H1 (cell line): ENCODE data around the gene GPT2. TPM values are rescaled to one million over a fixed set of nuclear protein-coding genes. Genes with fewer than 3 reads are reported as not detected.
A peak's percentile ranks its signal among the peaks of the same experiment; 100 is the strongest.

Experiments used
- CTCF ChIA-PET: fragments of 300-600 bp; sonication (Branson Sonifier 250); formaldehyde crosslinking; loops from one replicate; lab custom pipeline; 2021; ENCODE audit not compliant: partially characterized antibody; lab: Charles Lee
- POLR2A ChIA-PET: fragments of 300-600 bp; sonication (Branson Sonifier 250); formaldehyde crosslinking; loops from one replicate; lab custom pipeline; 2021; ENCODE audit warnings: inconsistent platforms; ENCODE audit not compliant: partially characterized antibody; lab: Charles Lee
- DNase-seq, 2 experiments: peaks; one replicate each; pipeline versions ENCODE4 v3.0.0 to v3.0.0-alpha.2; 2010 to 2022; ENCODE audit warnings: low spot score in 2 of 2, low read depth in 1 of 2, mixed read lengths in 1 of 2
- FAIRE-seq: peaks from 2 replicates; lab custom pipeline; 2011; peaks lifted over from hg19 to GRCh38; lab: Jason Lieb, UNC
- H2AFZ ChIP-seq: 2 replicates; pipeline ENCODE4 v1.8.1; 2012; ENCODE audit warnings: low read length, inconsistent platforms
- H2AK5ac ChIP-seq: 2 replicates; pipeline ENCODE4 v1.6.1; 2013; ENCODE audit warnings: low read depth, low read length
- H2BK120ac ChIP-seq: replicated peaks from 2 replicates; pipeline ENCODE3; 2013; ENCODE audit warnings: low read depth, low read length, inconsistent platforms
- H2BK12ac ChIP-seq: 2 replicates; pipeline ENCODE4 v1.6.1; 2013; ENCODE audit warnings: low read depth, low read length
- H2BK15ac ChIP-seq: 2 replicates; pipeline ENCODE4 v1.6.1; 2013; ENCODE audit warnings: low read length
- H2BK20ac ChIP-seq: 2 replicates; pipeline ENCODE4 v1.6.1; 2013; ENCODE audit warnings: low read length
- H2BK5ac ChIP-seq: 2 replicates; pipeline ENCODE4 v1.6.1; 2013; ENCODE audit warnings: low read depth, low read length
- H3K14ac ChIP-seq: 2 replicates; pipeline ENCODE4 v1.6.1; 2013; ENCODE audit warnings: inconsistent platforms; ENCODE audit not compliant: insufficient read length
- H3K18ac ChIP-seq: 2 replicates; pipeline ENCODE4 v1.6.1; 2013; ENCODE audit warnings: low read length; ENCODE audit errors: extremely low read depth
- H3K23ac ChIP-seq: 2 replicates; pipeline ENCODE4 v1.6.1; 2013; ENCODE audit warnings: inconsistent platforms; ENCODE audit not compliant: insufficient read length
- H3K23me2 ChIP-seq: 2 replicates; pipeline ENCODE4 v1.6.1; 2013; ENCODE audit warnings: low read depth, low read length
- H3K27ac ChIP-seq: 2 replicates; pipeline ENCODE4 v1.6.1; 2011; ENCODE audit warnings: low read depth, low read length, inconsistent platforms
- H3K27me3 ChIP-seq, 4 experiments: replicated peaks in 1 of 4; 1 replicate in 1 of 4; 2 replicates in 3 of 4; pipeline versions ENCODE4 v1.6.1 to v1.8.1; 2011 to 2013; ENCODE audit warnings: low read length in 3 of 4, mild to moderate bottlenecking in 3 of 4, inconsistent platforms in 2 of 4, mixed read lengths in 2 of 4, moderate library complexity in 1 of 4; ENCODE audit not compliant: control insufficient read depth in 3 of 4, insufficient read depth in 3 of 4; ENCODE audit errors: extremely low read depth in 1 of 4
- H3K36me3 ChIP-seq, 4 experiments: 2 replicates each; pipeline versions ENCODE4 v1.6.1 to v1.8.1; 2011 to 2013; ENCODE audit warnings: mild to moderate bottlenecking in 4 of 4, low read length in 3 of 4, moderate library complexity in 2 of 4, control low read depth in 1 of 4, inconsistent platforms in 1 of 4; ENCODE audit not compliant: insufficient read depth in 4 of 4, control insufficient read depth in 2 of 4
- H3K4ac ChIP-seq: replicated peaks from 2 replicates; pipeline ENCODE3; 2013; ENCODE audit warnings: low read length, low read depth, mixed read lengths, inconsistent platforms; ENCODE audit not compliant: insufficient read length
- H3K4me1 ChIP-seq, 4 experiments: replicated peaks in 1 of 4; 1 replicate in 1 of 4; 2 replicates in 3 of 4; pipeline versions ENCODE4 v1.6.1 to v1.8.1; 2011 to 2013; ENCODE audit warnings: low read length in 3 of 4, inconsistent platforms in 2 of 4, mixed read lengths in 1 of 4; ENCODE audit not compliant: insufficient read depth in 4 of 4, control insufficient read depth in 3 of 4
- H3K4me2 ChIP-seq, 2 experiments: 2 replicates each; pipeline versions ENCODE4 v1.6.1 to v1.8.1; 2011 to 2013; ENCODE audit warnings: low read depth in 2 of 2, low read length in 2 of 2, control low read depth in 1 of 2, inconsistent platforms in 1 of 2, mild to moderate bottlenecking in 1 of 2; ENCODE audit not compliant: insufficient read depth in 1 of 2
- H3K4me3 ChIP-seq, 4 experiments: fragments of 200-600, 300-600 bp in 1 of 4; sonication (generic), shearing (Covaris generic), sonication (Bioruptor Twin) in 1 of 4; 2 replicates each; pipeline versions ENCODE4 v1.5.1 to v1.8.1; 2011 to 2016; ENCODE audit warnings: low read length in 4 of 4, low read depth in 3 of 4, control low read depth in 2 of 4, inconsistent platforms in 2 of 4, mild to moderate bottlenecking in 2 of 4, mixed read lengths in 1 of 4, moderate library complexity in 1 of 4; ENCODE audit not compliant: insufficient read depth in 2 of 4; ENCODE audit errors: extremely low read depth in 1 of 4
- H3K56ac ChIP-seq: replicated peaks from 2 replicates; pipeline ENCODE3; 2013; ENCODE audit warnings: low read depth, mild to moderate bottlenecking, mixed read lengths, low read length, inconsistent platforms; ENCODE audit not compliant: insufficient read length
- H3K79me1 ChIP-seq: 2 replicates; pipeline ENCODE4 v1.6.1; 2013; ENCODE audit warnings: low read depth, low read length, control low read depth
- H3K79me2 ChIP-seq, 2 experiments: 2 replicates each; pipeline versions ENCODE4 v1.6.1 to v1.8.1; 2012 to 2013; ENCODE audit warnings: low read length in 2 of 2, mild to moderate bottlenecking in 2 of 2, inconsistent platforms in 1 of 2; ENCODE audit not compliant: insufficient read depth in 2 of 2, control insufficient read depth in 1 of 2
- H3K9ac ChIP-seq, 4 experiments: replicated peaks in 1 of 4; 1 replicate in 1 of 4; 2 replicates in 3 of 4; pipeline versions ENCODE4 v1.6.1 to v1.8.1; 2011 to 2013; ENCODE audit warnings: low read depth in 3 of 4, low read length in 3 of 4, control low read depth in 2 of 4, mild to moderate bottlenecking in 2 of 4, moderate library complexity in 2 of 4, inconsistent platforms in 1 of 4; ENCODE audit errors: extremely low read depth in 1 of 4
- H3K9me3 ChIP-seq, 2 experiments: 2 replicates each; pipeline versions ENCODE4 v1.6.1 to v1.8.1; 2012 to 2013; ENCODE audit warnings: mild to moderate bottlenecking in 2 of 2, moderate library complexity in 2 of 2, control low read depth in 1 of 2, inconsistent platforms in 1 of 2, low read depth in 1 of 2, low read length in 1 of 2, mixed read lengths in 1 of 2; ENCODE audit not compliant: insufficient read depth in 2 of 2
- H4K20me1 ChIP-seq, 2 experiments: replicated peaks in 1 of 2; 2 replicates each; pipeline versions ENCODE3 to v1.8.1; 2011 to 2013; ENCODE audit warnings: inconsistent platforms in 2 of 2, low read length in 2 of 2, mild to moderate bottlenecking in 1 of 2; ENCODE audit not compliant: insufficient read depth in 2 of 2, control insufficient read depth in 1 of 2
- H4K5ac ChIP-seq: 2 replicates; pipeline ENCODE4 v1.6.1; 2013; ENCODE audit warnings: low read length, low read depth, mixed read lengths, inconsistent platforms; ENCODE audit not compliant: insufficient read length
- H4K8ac ChIP-seq: 2 replicates; pipeline ENCODE4 v1.8.0; 2013; ENCODE audit warnings: mild to moderate bottlenecking, moderate library complexity, low read length, inconsistent platforms; ENCODE audit not compliant: insufficient read depth; ENCODE audit errors: extremely low read depth
- H4K91ac ChIP-seq: replicated peaks from 2 replicates; pipeline ENCODE3; 2013; ENCODE audit warnings: low read length, mixed read lengths, inconsistent platforms; ENCODE audit not compliant: insufficient read length
- PHF8 ChIP-seq: fragments of 200-600 bp; sonication (generic); conservative IDR thresholded peaks from 2 replicates; pipeline ENCODE4 v1.7.1; 2012; ENCODE audit warnings: low read depth, mild to moderate bottlenecking, inconsistent platforms, low read length, moderate library complexity
- SIN3A ChIP-seq, 2 experiments: IDR thresholded peaks in 1 of 2; conservative IDR thresholded peaks in 1 of 2; 2 replicates each; pipeline ENCODE4 v1.6.1; 2011 to 2012; ENCODE audit warnings: low read length in 2 of 2, improper control_type of control experiment in 1 of 2, low read depth in 1 of 2, mild to moderate bottlenecking in 1 of 2
- WGBS, 2 experiments: shearing (Covaris generic) in 1 of 2; methylation state at CpG; one replicate each; pipeline versions ENCODE4 v1.1.6 to v1.1.7; 2013 to 2015; ENCODE audit warnings: low lambda C conversion rate in 2 of 2, mixed read lengths in 2 of 2, inconsistent platforms in 1 of 2, low coverage in 1 of 2, missing lambda C conversion rate in 1 of 2; ENCODE audit not compliant: insufficient replicate concordance in 2 of 2, insufficient coverage in 1 of 2, insufficient read length in 1 of 2; ENCODE audit errors: extremely low coverage in 1 of 2, missing lambda C conversion rate in 1 of 2; 5-methylcytosine and 5-hydroxymethylcytosine counted together
- polyA plus RNA-seq, 7 experiments: library from polyadenylated mRNA; depleted of rRNA in 3 of 7; stranded (reverse) in 5 of 7; unstranded in 2 of 7; fragments of >200 nt in 5 of 7; fragments of 200-250 nt in 2 of 7; gene quantifications; 1 replicate in 5 of 7; 2 replicates in 1 of 7; 4 replicates in 1 of 7; pipeline versions ENCODE4 v1.2.1 to v1.2.3, GENCODE V29; 2011 to 2013; ENCODE audit warnings: missing spikeins in 2 of 7, mixed read lengths in 2 of 7
- total RNA-seq: library from RNA; stranded (reverse); fragmentation: NEBNext Ultra II Directional; extraction: Animal tissue kit (Norgen Biotek cat#: 25700); gene quantifications from 2 replicates; pipeline ENCODE4 v1.2.1, GENCODE V29; 2021
- TF ChIP-seq, protein P1 (sequence below): IDR thresholded peaks from 2 replicates; pipeline ENCODE4 v1.6.1; 2011; ENCODE audit warnings: low read length, improper control_type of control experiment

The GPT2 gene
- total and polyA plus RNA-seq, 2 of the 8 experiments (the other 6 are each of a cell fraction or from before 2014, with no cell fraction given) = 71.6 to 94.1 TPM

DNA sequence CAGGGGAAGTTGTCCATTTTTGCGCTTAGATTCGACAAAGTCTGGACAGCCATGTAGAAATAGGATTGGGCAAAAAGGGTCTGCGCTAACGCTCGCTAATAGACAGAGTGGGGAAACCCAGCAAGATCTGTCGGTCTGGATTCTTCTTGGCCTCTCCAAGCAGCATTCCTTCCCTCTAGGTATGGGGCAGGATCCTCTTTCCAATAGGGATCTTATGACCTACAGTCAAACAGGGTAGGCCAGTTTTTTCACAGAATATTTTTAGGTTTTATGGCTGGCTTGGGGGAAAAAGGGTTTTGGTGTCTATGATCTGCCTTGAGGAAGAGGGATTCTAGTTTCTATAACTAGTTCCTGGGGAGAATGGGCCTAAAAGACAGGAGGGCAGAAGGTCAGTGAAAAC is 26.0 kb upstream of the GPT2 start:
- no peak overlapping the region for H4K5ac ChIP-seq
- H2BK15ac ChIP-seq = no peak overlapping the region
- H3K23ac ChIP-seq = no peak overlapping the region
- H2BK5ac ChIP-seq = no peak overlapping the region
- no peak overlapping the region for H3K9ac ChIP-seq
- no peak for FAIRE-seq
- H2BK12ac ChIP-seq = no peak overlapping the region
- ChIA-PET CTCF (interaction anchor here (0.6 to 4.7 kb wide), 17 partner anchors 8 to 281 kb away, joined by 3 to 51 read pairs (median 4); partner anchors contain the start of gene GPT2), POLR2A (interaction anchor here (0.6 to 13.3 kb wide), 8 partner anchors 9 to 71 kb away, joined by 4 to 150 read pairs (median 5); partner anchors contain the start of gene GPT2)
- no peak overlapping the region for H3K14ac ChIP-seq
- H3K9me3 ChIP-seq = no peaks in the 10 kb centered on the region
- no peak overlapping the region for H3K4me3 ChIP-seq
- no peak overlapping the region for H3K18ac ChIP-seq
- WGBS, 2 experiments = 92% methylated on average over 6 of the region's 6 CpGs; no CpG with 5 or more reads in 1 of the 2 experiments
- no peak overlapping the region for H3K27ac ChIP-seq
- peaks cover 0 to 4% (median 0%) of the 10 kb centered on the region in 4 experiments; a peak in 4 of 7 replicates for H3K4me1 ChIP-seq
- no peaks in the 10 kb centered on the region for H3K23me2 ChIP-seq
- no peak overlapping the region for H4K91ac ChIP-seq
- no peak overlapping the region for H2BK20ac ChIP-seq
- no peaks in the 10 kb centered on the region for H3K79me1 ChIP-seq
- H3K4me2 ChIP-seq = no peak overlapping the region
- no peak overlapping the region for H2AK5ac ChIP-seq
- H3K56ac ChIP-seq = no peak overlapping the region
- H4K20me1 ChIP-seq = no peaks in the 10 kb centered on the region
- no peak overlapping the region for H4K8ac ChIP-seq
- peak overlapping the region; percentile 10; the same call in 1 of the 2 replicates for H2AFZ ChIP-seq
- H3K79me2 ChIP-seq = no peaks in the 10 kb centered on the region
- no peak overlapping the region for H2BK120ac ChIP-seq
- H3K36me3 ChIP-seq = no peaks in the 10 kb centered on the region
- H3K4ac ChIP-seq = no peak overlapping the region
- TF ChIP-seq PHF8 (no peak), SIN3A (conservative IDR thresholded peaks at IDR 0.05 in 1 of 2, IDR thresholded peaks at IDR 0.05 in 1 of 2; ENCODE audit: low read depth in 1 of 2, low read length in 2 of 2) (no peak)
- TF ChIP-seq, protein P1, sequence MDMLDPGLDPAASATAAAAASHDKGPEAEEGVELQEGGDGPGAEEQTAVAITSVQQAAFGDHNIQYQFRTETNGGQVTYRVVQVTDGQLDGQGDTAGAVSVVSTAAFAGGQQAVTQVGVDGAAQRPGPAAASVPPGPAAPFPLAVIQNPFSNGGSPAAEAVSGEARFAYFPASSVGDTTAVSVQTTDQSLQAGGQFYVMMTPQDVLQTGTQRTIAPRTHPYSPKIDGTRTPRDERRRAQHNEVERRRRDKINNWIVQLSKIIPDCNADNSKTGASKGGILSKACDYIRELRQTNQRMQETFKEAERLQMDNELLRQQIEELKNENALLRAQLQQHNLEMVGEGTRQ = no peak
- H3K27me3 ChIP-seq = no peaks in the 10 kb centered on the region
- no peak for DNase-seq
